HG03571 (cell line): ENCODE data around the gene NOTUM.

Experiments
- ATAC-seq: cut with Tn5 transposase; IDR thresholded peaks from one replicate; pipeline ENCODE4 v1.9.1; 2021; ENCODE audit not compliant: unreplicated experiment

NOTUM gene

GRCh38 chr17:81926451-81927151 lies 34.4 kb downstream of the NOTUM start:
- ATAC-seq: no peak

GRCh38 chr17:81925860-81926450 lies 35.0 kb downstream of the NOTUM start:
- ATAC-seq: no peak

- ATAC-seq: no peak
Measured at GRCh38 chr17:81924557-81925532, 36.1 kb downstream of the NOTUM start.

GRCh38 chr17:81923302-81924260 lies 37.4 kb downstream of the NOTUM start:
- ATAC-seq: no peak

- no peak for ATAC-seq
Measured at GRCh38 chr17:81922566-81923301, 38.3 kb downstream of the NOTUM start.

- ATAC-seq: no peak
Measured at GRCh38 chr17:81921996-81922565, 38.9 kb downstream of the NOTUM start.

GRCh38 chr17:81921537-81921862 lies 39.5 kb downstream of the NOTUM start:
- no peak for ATAC-seq

GRCh38 chr17:81920612-81921536 lies 40.1 kb downstream of the NOTUM start:
- no peak for ATAC-seq

- ATAC-seq: no peak
Measured at GRCh38 chr17:81918832-81919545, 42.0 kb downstream of the NOTUM start.

GRCh38 chr17:81918333-81918669 lies 42.7 kb downstream of the NOTUM start:
- ATAC-seq: peak; percentile 7

- peak; percentile 54 for ATAC-seq
Measured at GRCh38 chr17:81917565-81918332, 43.2 kb downstream of the NOTUM start, which contains the start of gene SIRT7. SIRT7 (minus strand) TSS chr17:81918176; CDS start chr17:81918131, 45 bp downstream.

GRCh38 chr17:81916234-81917001 lies 44.6 kb downstream of the NOTUM start:
- ATAC-seq: no peak

- no peak for ATAC-seq
Measured at GRCh38 chr17:81915331-81915730, 45.7 kb downstream of the NOTUM start.

GRCh38 chr17:81914103-81914850 lies 46.7 kb downstream of the NOTUM start:
- no peak for ATAC-seq

GRCh38 chr17:81913394-81914102 lies 47.4 kb downstream of the NOTUM start:
- ATAC-seq: no peak
